HUES6 (cell line): ENCODE measurements around the gene STMN1.

ENCODE experiments used
- H3K27ac ChIP-seq: 2 replicates; pipeline ENCODE4 v1.7.0; 2013; ENCODE audit warnings: low read depth, mild to moderate bottlenecking, low read length, inconsistent platforms
- H3K27me3 ChIP-seq: 2 replicates; pipeline ENCODE4 v1.6.1; 2013; ENCODE audit warnings: low read length; ENCODE audit not compliant: control insufficient read depth, insufficient read depth
- H3K36me3 ChIP-seq: 2 replicates; pipeline ENCODE4 v1.6.1; 2013; ENCODE audit warnings: low read length; ENCODE audit not compliant: control insufficient read depth, insufficient read depth
- H3K4me1 ChIP-seq: 2 replicates; pipeline ENCODE4 v1.6.1; 2013; ENCODE audit warnings: low read length; ENCODE audit not compliant: control insufficient read depth, insufficient read depth
- H3K4me3 ChIP-seq: 2 replicates; pipeline ENCODE4 v1.5.1; 2013; ENCODE audit warnings: low read depth, low read length
- H3K9ac ChIP-seq: one replicate; pipeline ENCODE4 v1.6.1; 2013; ENCODE audit warnings: mild to moderate bottlenecking, low read length
- H3K9me3 ChIP-seq: 2 replicates; pipeline ENCODE4 v1.6.1; 2013; ENCODE audit warnings: low read depth, low read length; ENCODE audit not compliant: control insufficient read depth, insufficient read depth

The STMN1 gene

GRCh38 chr1:25869909-25870606 lies 36.2 kb downstream of the STMN1 start:
- Histone ChIP-seq H3K4me1 (peaks cover 29% of the 10 kb centered on the region), H3K36me3 (no peaks in the 10 kb centered on the region), H3K9me3 (no peaks in the 10 kb centered on the region), H3K27me3 (no peaks in the 10 kb centered on the region), H3K27ac (no peak overlapping the region), H3K9ac (no peak overlapping the region), H3K4me3 (no peak overlapping the region)

- Histone ChIP-seq H3K36me3 (peaks cover 13% of the 10 kb centered on the region), H3K27ac (no peak overlapping the region), H3K9ac (peak overlapping the region; percentile 8), H3K27me3 (no peaks in the 10 kb centered on the region), H3K4me1 (peaks cover 22% of the 10 kb centered on the region), H3K9me3 (no peaks in the 10 kb centered on the region), H3K4me3 (no peak overlapping the region)
These were observed 38.8 kb downstream of the STMN1 start for GRCh38 chr1:25867210-25867991.

GRCh38 chr1:25866288-25866687 lies 39.9 kb downstream of the STMN1 start:
- no peaks in the 10 kb centered on the region for H3K9me3 ChIP-seq
- no peak overlapping the region for H3K27ac ChIP-seq
- H3K4me1 ChIP-seq = peaks cover 17% of the 10 kb centered on the region
- H3K9ac ChIP-seq = no peak overlapping the region
- H3K36me3 ChIP-seq = peaks cover 13% of the 10 kb centered on the region
- H3K27me3 ChIP-seq = no peaks in the 10 kb centered on the region
- H3K4me3 ChIP-seq = no peak overlapping the region

GRCh38 chr1:25864434-25864833 lies 41.8 kb downstream of the STMN1 start:
- H3K9ac ChIP-seq = no peak overlapping the region
- H3K27me3 ChIP-seq = no peaks in the 10 kb centered on the region
- H3K36me3 ChIP-seq = peaks cover 13% of the 10 kb centered on the region
- H3K9me3 ChIP-seq = no peaks in the 10 kb centered on the region
- no peak overlapping the region for H3K27ac ChIP-seq
- H3K4me1 ChIP-seq = peaks cover 13% of the 10 kb centered on the region
- no peak overlapping the region for H3K4me3 ChIP-seq

- Histone ChIP-seq H3K27me3 (no peaks in the 10 kb centered on the region), H3K36me3 (peaks cover 13% of the 10 kb centered on the region), H3K9ac (no peak overlapping the region), H3K9me3 (no peaks in the 10 kb centered on the region), H3K4me1 (peaks cover 13% of the 10 kb centered on the region), H3K4me3 (no peak overlapping the region), H3K27ac (no peak overlapping the region)
These were observed 42.5 kb downstream of the STMN1 start for GRCh38 chr1:25863486-25864262.

GRCh38 chr1:25862785-25863485 lies 43.3 kb downstream of the STMN1 start:
- Histone ChIP-seq H3K27ac (no peak overlapping the region), H3K36me3 (peaks cover 13% of the 10 kb centered on the region), H3K9ac (no peak overlapping the region), H3K27me3 (no peaks in the 10 kb centered on the region), H3K4me1 (peaks cover 16% of the 10 kb centered on the region), H3K9me3 (no peaks in the 10 kb centered on the region), H3K4me3 (no peak overlapping the region)

GRCh38 chr1:25861316-25862286 lies 44.6 kb downstream of the STMN1 start:
- Histone ChIP-seq H3K4me3 (no peak overlapping the region), H3K27ac (no peak overlapping the region), H3K27me3 (no peaks in the 10 kb centered on the region), H3K36me3 (peaks cover 13% of the 10 kb centered on the region), H3K4me1 (peaks cover 8% of the 10 kb centered on the region), H3K9me3 (no peaks in the 10 kb centered on the region), H3K9ac (no peak overlapping the region)

GRCh38 chr1:25858906-25859789 lies 47.1 kb downstream of the STMN1 start, which contains the start of gene AUNIP:
Gene AUNIP (minus strand): TSS chr1:25859457. CDS start chr1:25859357, 100 bp downstream.
- Histone ChIP-seq H3K27ac (peak within 1 kb of the TSS; percentile 79), H3K4me3 (peak within 1 kb of the TSS; percentile 92), H3K4me1 (peaks cover 8% of the 10 kb centered on the region), H3K36me3 (peaks cover 13% of the 10 kb centered on the region), H3K9ac (peak within 1 kb of the TSS; percentile 91), H3K27me3 (no peaks in the 10 kb centered on the region), H3K9me3 (no peaks in the 10 kb centered on the region)

- peaks cover 8% of the 10 kb centered on the region for H3K4me1 ChIP-seq
- H3K36me3 ChIP-seq = peaks cover 11% of the 10 kb centered on the region
- peak overlapping the region; percentile 92 for H3K4me3 ChIP-seq
- H3K27ac ChIP-seq = no peak overlapping the region
- H3K9ac ChIP-seq = peak overlapping the region; percentile 91
- no peaks in the 10 kb centered on the region for H3K9me3 ChIP-seq
- H3K27me3 ChIP-seq = no peaks in the 10 kb centered on the region
These were observed 47.7 kb downstream of the STMN1 start for GRCh38 chr1:25858494-25858893.
